NCI-H1092 treated with DMSO at 0.1 percent for 48 hours (cell line): ENCODE measurements around the gene FFAR2.
"Not testable (repeated sequence)": the region's sequence is repeated elsewhere in the genome, so short reads cannot be mapped to it uniquely, and the experiment has no call there.

Experiments used
- DNase-seq: peaks from one replicate; lab custom pipeline; 2025; lab: John Stamatoyannopoulos, UW

FFAR2 gene

GRCh38 chr19:35455616-35456201, 7.7 kb downstream of the FFAR2 start:
- DNase-seq, result no peak

GRCh38 chr19:35457173-35457572, 9.1 kb downstream of the FFAR2 start:
- DNase-seq, result no peak

GRCh38 chr19:35458192-35458591, 10.1 kb downstream of the FFAR2 start:
- no peak for DNase-seq

GRCh38 chr19:35458731-35459391, 10.8 kb downstream of the FFAR2 start:
- no peak for DNase-seq

- no peak for DNase-seq
Observed at GRCh38 chr19:35459414-35460082, 11.5 kb downstream of the FFAR2 start.

- no peak for DNase-seq
Observed at GRCh38 chr19:35460608-35461007, 12.6 kb downstream of the FFAR2 start.

- no peak for DNase-seq
Observed at GRCh38 chr19:35461060-35461459, 13.0 kb downstream of the FFAR2 start.

- DNase-seq, result not testable (repeated sequence)
Observed at GRCh38 chr19:35461788-35462187, 13.7 kb downstream of the FFAR2 start.

GRCh38 chr19:35462476-35462953, 14.5 kb downstream of the FFAR2 start:
- DNase-seq, result no peak

- DNase-seq, result not testable (repeated sequence)
Observed at GRCh38 chr19:35462956-35463355, 14.9 kb downstream of the FFAR2 start.

GRCh38 chr19:35466259-35466658, 18.2 kb downstream of the FFAR2 start:
- no peak for DNase-seq

GRCh38 chr19:35468637-35469036, 20.6 kb downstream of the FFAR2 start:
- peak; percentile 10 for DNase-seq

- DNase-seq, result no peak
Observed at GRCh38 chr19:35470128-35470527, 22.1 kb downstream of the FFAR2 start.

- not testable (repeated sequence) for DNase-seq
Observed at GRCh38 chr19:35471075-35471474, 23.0 kb downstream of the FFAR2 start.

- no peak for DNase-seq
Observed at GRCh38 chr19:35471946-35472345, 23.9 kb downstream of the FFAR2 start.

- DNase-seq, result no peak
Observed at GRCh38 chr19:35474104-35474503, 26.0 kb downstream of the FFAR2 start.

GRCh38 chr19:35474594-35474993, 26.5 kb downstream of the FFAR2 start:
- DNase-seq, result not testable (repeated sequence)

- DNase-seq, result no peak
Observed at GRCh38 chr19:35476149-35476548, 28.1 kb downstream of the FFAR2 start.

GRCh38 chr19:35478794-35479677, 31.0 kb downstream of the FFAR2 start:
- no peak for DNase-seq

GRCh38 chr19:35483089-35483488, 35.0 kb downstream of the FFAR2 start:
- no peak for DNase-seq

- DNase-seq, result no peak
Observed at GRCh38 chr19:35484252-35485036, 36.4 kb downstream of the FFAR2 start.
